HG02870 (cell line): ENCODE data around the gene SLC22A17.
"Not testable (repeated sequence)": the region's sequence is repeated elsewhere in the genome, so short reads cannot be mapped to it uniquely, and the experiment has no call there.

Experiments
- ATAC-seq: cut with Tn5 transposase; IDR thresholded peaks from one replicate; pipeline ENCODE4 v1.9.1; 2021; ENCODE audit warnings: mild to moderate bottlenecking, moderate library complexity; ENCODE audit not compliant: unreplicated experiment

The SLC22A17 gene

DNA sequence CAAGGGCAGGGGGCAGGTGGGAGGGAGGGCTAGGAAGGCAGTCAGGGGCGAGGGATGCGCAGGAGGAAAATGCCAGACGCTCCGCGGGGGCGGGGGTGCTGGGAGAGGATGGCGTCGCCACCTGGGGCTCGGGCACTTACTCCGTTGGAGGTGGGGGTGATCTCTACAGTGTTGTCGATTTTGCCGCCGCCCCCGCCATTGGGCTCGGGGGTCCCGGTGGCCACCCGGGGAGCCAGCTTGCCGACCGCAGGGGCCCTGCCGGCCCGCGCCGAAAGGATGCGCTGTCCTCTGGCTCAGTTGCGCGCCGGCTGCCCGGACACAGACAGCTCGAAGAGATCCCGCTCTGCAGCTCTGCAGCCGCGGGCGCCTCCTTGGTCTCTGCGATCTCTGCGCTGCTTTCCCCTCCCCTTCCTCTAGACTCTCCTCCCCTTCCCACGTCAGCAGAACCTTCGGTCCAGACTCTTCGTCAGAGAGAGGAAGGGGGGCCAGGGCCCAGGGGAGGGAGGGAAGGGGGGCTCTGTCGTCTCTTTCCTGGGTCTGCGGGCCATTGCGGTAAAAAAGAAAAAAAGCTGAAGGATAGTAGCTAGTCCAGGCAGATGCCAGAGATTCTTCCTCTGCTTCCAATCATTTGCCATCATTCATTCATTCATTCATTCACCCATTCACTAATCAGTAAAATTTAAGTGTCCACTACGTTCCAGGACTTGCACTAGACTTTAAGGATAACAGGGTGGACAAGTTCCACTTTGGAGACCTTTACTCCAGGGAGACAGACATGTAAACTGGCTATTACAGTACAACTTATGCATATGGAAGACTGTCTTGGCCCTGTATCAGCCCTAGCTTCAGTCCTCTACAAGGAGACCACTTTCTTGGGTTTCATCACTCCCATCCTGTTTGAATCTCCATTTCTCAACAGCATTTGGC, at the start of gene SLC22A17:
Gene SLC22A17, minus strand, starts transcription at position 382 of the 927 bp plus-strand sequence.
- no peak for ATAC-seq

DNA sequence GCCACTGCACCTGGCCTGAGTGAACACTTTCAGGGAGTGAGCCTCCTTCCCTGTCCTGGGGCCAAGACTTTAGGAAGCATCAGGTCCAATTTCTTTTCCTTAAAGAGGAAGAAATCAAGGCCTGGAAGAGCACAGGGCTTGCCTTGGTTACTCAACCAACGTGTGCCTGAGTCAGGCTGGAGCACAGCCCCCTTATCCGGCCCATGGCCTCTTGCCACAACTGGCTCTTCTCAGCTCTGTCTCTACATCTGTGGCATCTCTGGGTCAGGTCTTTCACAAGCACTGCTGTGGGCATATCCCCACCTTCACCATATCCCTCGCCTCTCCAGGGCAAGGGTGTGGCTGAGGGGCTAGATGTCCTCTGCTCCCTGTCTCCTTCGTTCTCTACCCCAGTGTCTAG, 48.6 kb upstream of the SLC22A17 start:
- ATAC-seq, result no peak

DNA sequence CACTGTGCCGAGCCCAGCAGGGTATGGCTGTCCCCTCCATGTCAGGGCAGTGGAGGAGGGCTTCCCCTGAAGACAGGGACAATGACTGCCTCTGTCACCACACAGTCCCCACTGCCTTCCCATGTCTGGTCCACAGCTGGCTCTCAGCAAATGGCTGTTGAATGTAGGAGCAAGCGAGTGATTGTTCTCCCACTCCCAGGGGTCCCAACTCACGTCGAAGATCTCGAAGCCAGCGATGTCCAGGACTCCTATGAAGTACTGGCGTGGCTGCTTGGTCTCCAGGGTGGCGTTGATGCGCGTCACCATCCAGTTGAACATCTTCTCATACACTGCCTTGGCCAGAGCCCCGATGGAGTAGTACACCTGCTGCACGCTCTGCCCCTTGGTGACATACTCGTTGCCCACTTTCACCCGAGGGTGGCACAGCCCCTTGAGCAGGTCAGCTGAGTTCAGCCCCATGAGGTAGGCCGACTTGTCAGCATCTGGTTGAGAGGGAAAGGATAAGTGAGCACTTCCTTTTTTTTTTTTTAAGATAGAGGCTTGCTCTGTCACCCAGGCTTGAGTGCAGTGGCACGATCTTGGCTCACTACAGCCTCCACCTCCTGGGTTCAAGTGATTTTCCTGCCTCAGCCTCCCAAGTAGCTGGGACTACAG, 47.9 kb upstream of the SLC22A17 start:
- not testable (repeated sequence) for ATAC-seq

DNA sequence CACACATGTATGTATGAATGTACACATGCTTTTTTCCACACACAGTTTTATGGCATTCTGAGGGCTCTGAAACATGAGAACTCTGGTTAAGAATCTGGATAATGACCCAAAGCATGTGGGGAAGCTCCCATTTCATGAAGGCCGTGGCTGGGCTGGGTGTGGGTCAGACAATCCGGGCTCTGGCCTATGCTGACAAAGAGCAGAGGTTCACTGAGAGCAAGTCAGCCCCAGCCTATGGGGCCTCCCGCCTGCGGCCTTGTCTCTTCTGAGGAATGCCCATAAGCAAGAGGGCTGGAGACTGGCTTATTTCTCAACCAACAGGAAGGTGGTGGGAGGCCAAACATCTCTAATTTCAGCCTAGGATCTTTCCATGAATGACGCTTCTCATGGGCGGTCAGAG, 46.9 kb upstream of the SLC22A17 start:
- ATAC-seq, result no peak

DNA sequence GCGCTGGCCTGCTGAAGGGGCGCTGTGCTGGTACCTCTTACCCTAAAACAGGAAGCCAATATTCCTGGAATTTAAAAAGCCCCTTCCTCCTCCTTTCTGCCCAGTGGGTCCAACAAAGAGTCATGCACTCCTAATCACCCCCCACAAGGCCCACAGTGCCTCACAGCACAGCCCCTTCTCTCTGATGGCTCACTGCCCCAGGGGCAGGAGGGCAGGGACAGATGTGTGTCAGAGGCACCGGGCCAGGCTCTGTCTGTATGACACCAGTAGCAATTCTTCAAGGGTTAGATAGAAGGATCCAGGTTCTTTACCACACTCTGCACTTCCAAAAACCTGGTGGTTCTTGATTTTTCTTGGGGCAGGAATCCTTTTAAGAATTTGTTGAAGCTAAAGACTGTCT, 46.4 kb upstream of the SLC22A17 start:
- ATAC-seq, result no peak

DNA sequence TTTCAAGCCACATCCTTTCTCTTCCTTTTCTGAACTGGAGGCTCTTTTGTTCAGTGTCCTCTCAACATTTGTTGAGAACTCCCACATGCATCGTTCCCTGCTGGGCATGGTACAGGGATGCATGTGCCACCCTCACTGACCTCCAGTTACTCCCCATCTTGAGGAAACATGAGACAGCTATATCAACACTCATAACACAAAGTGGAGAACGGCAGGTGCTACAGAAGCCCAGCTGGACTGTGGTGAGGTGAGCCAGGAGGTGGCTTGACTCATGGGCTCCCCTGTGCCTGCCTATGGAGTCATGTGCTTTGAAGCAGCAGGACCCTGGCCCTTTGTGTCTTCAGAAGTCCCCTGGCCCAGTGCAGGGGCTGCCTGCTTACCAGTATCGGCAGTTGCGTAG, 45.7 kb upstream of the SLC22A17 start:
- no peak for ATAC-seq

DNA sequence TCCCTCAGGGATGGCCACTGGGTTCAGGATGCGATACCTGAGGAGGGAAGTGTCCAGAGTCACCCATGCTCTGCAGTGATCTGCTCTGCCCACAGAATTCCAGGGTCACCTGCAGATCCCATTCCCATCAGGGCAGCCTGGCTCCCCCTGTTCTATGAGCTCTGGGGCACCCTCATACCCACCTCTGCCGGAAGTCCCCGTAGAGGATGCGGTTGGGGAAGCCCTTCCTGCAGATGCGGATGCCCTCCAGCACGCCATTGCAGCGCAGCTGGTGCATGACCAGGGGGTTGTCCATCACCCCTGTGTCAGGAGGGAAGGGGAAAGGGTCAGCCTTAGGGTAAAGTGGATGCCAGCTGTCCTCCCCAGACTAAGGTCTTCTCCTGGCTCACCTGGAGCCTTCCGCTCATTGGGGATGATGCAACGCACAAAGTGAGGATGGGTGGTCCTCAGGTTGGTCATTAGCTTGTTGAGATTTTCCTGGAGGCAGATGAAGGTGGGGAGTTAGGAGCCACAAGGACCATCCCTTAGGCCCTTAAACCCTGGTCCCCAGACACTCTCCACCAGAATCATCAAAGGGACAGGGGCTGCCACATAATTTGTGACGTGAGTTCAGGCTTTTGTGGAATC, 44.2 kb upstream of the SLC22A17 start:
- ATAC-seq, result no peak

DNA sequence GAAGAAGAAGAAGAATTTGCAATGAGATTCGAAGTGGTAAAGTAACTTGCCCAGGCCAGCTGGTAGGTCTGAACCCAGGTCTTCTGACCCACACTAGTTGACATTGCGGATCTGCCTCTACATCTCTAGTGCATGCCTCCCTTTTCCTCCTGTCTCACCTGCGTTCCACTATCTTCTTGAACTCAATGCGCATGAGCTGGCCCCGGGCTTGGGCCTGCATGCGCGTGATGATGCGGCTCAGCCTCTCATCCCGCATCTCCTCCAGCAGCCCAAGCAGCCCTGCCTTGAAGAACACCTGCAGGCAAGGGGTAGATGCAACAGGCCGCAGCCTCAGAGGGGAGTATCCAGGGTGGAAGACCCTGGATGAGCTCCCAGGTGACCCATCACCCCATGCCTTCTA, 43.4 kb upstream of the SLC22A17 start:
- ATAC-seq, result no peak

DNA sequence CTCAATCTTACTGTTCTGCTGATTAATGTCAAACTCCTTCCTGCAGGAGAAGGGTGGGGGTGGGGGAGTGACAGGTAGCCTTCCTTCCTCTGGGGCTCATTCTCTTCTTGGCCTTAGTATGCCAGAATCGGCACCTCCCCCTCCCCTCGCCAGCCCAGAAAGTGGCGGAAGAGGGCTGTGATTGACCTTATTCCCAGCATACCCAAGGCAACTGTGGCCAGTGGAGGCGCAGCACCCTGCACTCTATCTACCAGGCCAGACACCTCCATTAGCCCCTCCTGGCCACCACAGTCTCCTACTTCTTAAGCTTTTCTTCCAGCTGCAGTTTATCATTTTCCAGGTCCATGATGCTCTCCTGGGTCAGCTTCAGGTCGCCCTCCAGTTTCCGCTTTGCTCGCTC, 39.9 kb upstream of the SLC22A17 start:
- no peak for ATAC-seq

DNA sequence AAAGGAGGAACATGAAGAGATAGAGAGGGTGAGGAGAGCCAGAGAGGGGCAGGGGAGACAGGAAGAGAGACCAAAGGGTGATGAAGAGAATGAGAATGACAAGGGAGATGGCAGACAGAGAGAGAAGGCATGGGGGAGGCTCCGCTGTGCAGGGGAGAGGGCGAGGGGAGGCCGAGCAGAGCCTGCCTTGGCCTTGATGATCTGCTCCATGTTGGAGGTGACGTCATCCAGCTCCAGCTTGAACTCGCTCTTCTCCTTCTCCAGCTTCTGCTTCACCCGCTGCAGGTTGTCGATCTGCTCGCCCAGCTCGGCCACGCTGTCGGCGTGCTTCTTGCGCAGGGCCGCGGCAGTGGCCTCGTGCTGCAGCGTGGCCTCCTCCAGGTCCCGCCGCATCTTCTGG, 37.2 kb upstream of the SLC22A17 start:
- ATAC-seq, result not testable (repeated sequence)

DNA sequence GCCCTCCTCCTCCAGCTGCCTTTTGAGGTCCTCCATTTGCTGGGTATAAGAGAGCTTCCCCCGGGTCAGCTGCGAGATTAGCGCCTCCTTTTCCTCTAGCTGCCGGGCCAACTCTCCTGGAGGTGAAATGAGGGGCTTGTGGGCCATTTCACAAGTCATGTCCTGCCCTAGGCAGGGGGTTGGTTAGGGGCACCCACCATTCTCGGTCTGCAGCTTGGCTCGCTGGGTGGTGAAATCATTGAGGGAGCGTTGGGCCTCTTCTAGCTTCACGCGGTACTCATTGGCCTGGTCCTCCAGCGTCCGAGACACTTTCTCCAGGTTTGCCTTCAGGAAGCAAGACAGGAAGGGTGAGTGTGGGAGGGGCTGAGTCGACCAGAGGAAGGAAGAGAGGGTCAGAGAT, 36.7 kb upstream of the SLC22A17 start:
- no peak for ATAC-seq

DNA sequence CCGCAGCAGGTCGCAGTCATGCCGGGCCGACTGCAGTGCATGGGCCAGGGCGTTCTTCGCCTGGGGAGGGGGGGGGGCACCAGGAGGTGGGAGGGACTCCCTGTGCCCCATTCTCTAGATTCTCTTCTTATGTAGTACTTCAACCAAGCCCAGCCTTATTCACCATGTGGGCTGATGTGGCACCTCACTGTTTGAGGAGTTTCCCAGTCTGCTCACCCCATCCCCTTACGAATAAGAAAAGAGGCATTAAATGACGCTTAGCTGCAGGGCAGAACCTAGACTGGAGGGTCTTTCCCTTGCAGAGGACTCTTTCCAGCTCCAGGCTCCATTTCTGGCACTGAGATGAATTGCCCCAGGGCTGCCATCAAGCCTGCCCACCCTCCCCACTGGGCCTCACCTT, 36.3 kb upstream of the SLC22A17 start:
- no peak for ATAC-seq

DNA sequence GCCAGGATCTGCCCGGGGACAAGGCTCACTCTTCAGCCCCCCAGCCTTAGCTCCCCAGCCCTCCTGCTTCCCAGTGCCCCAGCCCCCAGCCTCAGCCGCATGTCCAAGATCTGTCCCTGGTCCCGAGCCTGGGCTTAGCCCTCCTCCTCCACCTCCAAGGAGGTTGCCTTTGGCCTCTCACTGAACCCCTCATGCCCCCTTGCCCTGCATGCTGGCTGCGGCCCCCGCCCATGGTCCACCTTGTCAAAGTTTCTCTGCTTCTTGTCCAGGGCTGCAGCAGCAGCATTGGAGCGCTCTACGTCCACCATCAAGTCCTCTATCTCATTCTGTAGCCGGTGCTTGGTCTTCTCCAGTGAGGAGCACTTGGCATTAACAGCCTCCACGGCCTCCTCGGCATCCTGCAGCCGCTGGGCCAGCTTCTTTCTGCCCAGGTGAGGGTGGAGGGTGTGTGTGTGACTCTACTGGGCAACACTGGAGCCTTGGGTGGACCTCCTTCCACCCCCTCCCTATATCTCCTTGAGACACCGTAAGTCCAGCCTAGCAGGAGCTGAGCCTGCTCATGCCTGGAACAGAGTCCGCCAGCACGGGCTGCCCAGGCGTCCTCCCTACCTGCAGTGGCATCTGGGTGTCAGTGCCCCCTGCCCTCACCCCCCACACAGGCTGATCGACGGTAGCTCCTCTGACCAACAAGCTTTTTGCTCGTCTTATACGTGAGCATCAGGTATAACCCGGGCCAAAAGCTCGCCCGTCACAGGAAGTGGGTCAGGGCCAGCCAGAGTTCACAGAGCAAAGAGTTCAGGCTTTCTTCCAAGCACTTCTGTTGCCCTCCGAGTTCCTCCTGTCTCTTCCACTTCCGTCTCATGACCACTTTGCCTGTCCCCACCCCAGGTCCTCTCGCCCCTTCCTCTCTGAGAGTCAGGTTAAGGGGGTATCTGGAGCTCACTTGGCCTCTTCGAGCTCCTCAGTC, 35.5 kb upstream of the SLC22A17 start:
- ATAC-seq, result no peak

DNA sequence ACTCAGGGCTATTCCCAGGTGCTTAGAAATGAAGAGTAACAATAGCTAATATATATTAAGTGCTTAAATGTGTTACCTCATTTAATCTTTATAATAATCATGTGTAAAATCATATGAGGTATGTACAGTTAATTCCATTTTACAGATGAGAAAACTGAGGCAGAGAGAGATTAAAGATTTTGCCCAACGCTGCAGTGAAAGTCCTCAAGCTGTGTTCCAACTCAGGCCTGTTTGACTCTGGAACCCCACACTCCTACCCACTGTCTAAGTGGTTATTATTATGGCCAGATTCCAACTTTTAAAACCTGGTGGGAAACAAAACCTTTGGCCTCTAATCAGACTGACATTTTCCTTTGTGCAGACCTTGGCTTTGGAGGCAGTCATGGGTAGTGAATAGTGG, 34.3 kb upstream of the SLC22A17 start:
- ATAC-seq, result no peak

DNA sequence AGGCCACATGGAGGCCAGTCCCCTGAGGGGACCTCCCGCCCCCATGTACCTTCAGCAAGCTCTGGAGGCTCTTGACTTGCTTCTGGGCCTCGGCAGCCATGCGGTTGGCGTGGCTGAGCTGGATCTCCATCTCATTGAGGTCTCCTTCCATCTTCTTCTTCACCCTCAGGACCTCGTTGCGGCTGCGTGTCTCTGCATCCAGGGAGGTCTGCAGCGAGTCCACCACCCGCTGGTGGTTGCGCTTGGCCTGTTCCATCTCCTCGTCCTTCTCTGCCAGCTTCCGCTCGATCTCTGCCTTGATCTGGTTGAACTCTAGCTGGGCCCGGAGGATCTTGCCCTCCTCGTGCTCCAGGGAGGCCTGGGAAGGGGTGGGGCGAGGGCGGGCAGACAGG, 33.6 kb upstream of the SLC22A17 start:
- ATAC-seq, result not testable (repeated sequence)

DNA sequence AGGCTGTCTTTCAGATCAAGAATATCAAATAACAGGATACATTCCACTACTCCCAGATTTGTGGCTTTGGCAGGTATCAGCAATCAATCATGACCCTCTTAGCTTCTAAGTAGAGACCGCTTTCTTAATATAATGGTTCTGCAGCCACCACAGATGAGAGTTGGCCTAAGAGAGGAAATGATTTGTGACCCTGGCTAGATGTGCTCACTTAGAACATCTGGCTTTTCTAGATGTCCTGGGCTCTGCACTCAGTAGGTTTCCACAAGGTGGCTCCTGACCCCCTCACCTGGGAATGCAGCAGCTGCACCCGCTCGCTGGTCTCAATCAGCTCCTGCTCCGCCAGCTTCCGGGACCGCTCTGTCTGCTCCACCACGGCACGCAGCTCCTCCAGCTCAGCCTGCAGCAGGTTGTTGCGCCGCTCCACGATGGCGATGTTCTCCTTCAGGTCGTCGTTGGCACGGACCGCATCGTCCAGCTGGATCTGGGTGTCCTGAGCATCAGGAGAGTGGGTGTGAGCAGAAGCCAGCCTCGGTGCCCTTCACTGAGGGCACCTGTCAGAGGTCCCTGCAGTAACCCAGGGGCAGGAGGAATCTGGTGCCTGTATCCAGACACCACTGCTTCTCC, 33.1 kb upstream of the SLC22A17 start:
- no peak for ATAC-seq

DNA sequence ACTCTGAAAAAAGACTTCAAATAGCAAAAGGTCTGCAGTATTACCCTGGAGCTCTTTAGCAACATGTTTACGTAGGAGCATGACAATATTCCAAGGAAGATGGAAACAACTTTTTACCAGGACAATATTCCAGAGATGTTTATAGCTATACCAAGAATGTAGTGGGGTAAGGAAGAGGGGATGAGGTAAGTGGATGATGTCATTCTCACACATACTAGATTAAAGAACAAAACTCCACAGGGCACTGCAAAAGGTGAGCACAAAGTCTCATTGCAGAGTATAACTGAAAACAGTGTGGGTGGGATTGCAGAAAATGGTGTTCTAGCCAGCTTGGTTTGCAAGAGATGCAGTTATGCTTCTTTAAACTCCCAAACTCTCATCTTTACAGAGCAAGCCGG, 32.6 kb upstream of the SLC22A17 start:
- ATAC-seq, result no peak

DNA sequence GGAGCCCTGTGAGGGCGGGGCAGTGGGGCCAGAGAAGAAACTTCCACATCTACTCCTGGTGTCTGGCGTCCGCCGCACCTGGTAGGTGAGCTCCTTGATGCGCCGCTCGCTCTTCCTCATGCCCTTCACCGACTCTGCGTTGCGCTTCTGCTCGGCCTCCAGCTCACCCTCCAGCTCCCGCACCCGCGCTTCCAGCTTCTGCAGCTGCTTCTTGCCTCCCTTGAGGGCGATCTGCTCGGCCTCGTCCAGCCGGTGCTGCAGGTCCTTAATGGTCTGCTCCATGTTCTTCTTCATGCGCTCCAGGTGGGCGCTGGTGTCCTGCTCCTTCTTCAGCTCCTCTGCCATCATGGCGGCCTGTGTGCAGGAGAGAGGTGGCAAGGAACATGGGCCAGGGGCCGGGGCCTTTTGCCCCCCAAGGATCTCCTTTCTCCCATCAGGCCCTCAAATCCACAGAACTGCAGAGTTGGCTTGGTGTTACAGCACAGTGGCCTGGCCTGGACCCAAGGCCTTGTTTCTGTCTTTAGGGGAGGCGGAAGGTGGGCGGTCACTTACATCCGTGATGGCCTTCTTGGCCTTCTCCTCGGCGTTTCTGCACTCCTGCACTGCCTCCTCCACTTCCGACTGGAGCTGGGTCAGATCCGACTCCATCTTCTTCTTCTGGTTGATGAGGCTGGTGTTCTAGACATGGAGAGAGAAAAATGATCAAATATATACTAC, 31.8 kb upstream of the SLC22A17 start:
- ATAC-seq, result no peak

DNA sequence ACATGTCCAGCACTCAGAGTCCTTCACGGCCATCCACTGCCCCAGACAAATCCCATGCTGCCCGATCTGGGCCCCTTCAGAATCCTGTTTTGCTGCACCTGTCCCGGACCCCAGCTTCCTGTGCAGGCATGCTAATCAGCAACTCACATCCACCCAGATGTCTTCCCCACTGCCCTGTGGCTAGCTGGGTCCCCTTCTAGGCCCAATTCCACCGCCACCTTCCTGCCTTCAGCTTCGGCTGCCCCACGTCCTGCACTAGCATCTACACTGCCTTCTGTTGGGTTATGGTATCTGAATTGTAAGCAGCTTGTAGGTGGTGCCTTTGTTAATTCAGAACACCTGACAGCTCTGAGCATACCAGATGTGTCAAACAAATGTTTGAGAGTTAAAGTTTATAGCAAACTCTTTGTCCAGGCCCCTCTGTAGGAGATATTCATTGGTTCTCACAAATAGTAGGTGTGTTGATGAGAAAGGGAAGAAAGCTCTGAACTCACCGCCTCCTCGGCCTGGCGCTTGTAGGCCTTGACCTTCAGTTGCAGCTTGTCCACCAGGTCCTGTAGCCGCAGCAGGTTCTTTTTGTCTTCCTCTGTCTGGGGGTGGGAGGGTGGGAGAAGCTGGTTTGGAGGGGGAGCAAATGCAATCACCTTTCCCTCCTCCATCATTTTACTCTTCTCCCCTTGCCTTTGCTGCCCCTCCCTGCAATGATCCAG, 30.2 kb upstream of the SLC22A17 start:
- ATAC-seq, result no peak
